Liver (tissue), 3 donors: ENCODE data around the gene SGPP2.

Source experiments
- ATF3 ChIP-seq: IDR thresholded peaks from 2 replicates; pipeline ENCODE4 v1.6.1; 2016; ENCODE audit warnings: antibody characterized with exemption
- GABPA ChIP-seq, 2 donors: IDR thresholded peaks in 1 of 2; conservative IDR thresholded peaks in 1 of 2; 2 replicates each; pipeline ENCODE4 v1.6.1; 2016; ENCODE audit warnings: antibody characterized with exemption in 2 of 2, mild to moderate bottlenecking in 1 of 2, moderate library complexity in 1 of 2
- HNF4G ChIP-seq: IDR thresholded peaks from 2 replicates; pipeline ENCODE4 v1.6.1; 2016; ENCODE audit warnings: antibody characterized with exemption
- NR2F2 ChIP-seq: IDR thresholded peaks from 2 replicates; pipeline ENCODE4 v1.6.1; 2016; ENCODE audit warnings: antibody characterized with exemption
- RAD21 ChIP-seq, 2 donors: IDR thresholded peaks; 2 replicates each; pipeline ENCODE4 v1.6.1; 2016; ENCODE audit warnings: antibody characterized with exemption in 2 of 2, mild to moderate bottlenecking in 2 of 2
- REST ChIP-seq: IDR thresholded peaks from 2 replicates; pipeline ENCODE4 v1.6.1; 2016; ENCODE audit warnings: antibody characterized with exemption, mild to moderate bottlenecking
- RXRA ChIP-seq, 2 donors: IDR thresholded peaks; 2 replicates each; pipeline ENCODE4 v1.6.1; 2017 to 2018; ENCODE audit warnings: antibody characterized with exemption in 2 of 2, mild to moderate bottlenecking in 1 of 2
- SP1 ChIP-seq: IDR thresholded peaks from 2 replicates; pipeline ENCODE4 v1.6.1; 2018; ENCODE audit warnings: antibody characterized with exemption, mild to moderate bottlenecking
- TAF1 ChIP-seq: conservative IDR thresholded peaks from 2 replicates; pipeline ENCODE4 v1.6.1; 2016; ENCODE audit warnings: antibody characterized with exemption, mild to moderate bottlenecking
- YY1 ChIP-seq: IDR thresholded peaks from 2 replicates; pipeline ENCODE4 v1.6.1; 2016; ENCODE audit warnings: antibody characterized with exemption, mild to moderate bottlenecking
- TF ChIP-seq, protein P1 (sequence below): fragments of 150-350 bp; IDR thresholded peaks from 2 replicates; pipeline ENCODE4 v1.5.1; 2017; ENCODE audit warnings: improper control_type of control experiment, low read depth, low read length; ENCODE audit not compliant: missing input control
- TF ChIP-seq, protein P2 (sequence below): IDR thresholded peaks from 2 replicates; pipeline ENCODE4 v1.6.1; 2016; ENCODE audit warnings: antibody characterized with exemption
- donor health status: healthy.
- donor health status: healthy.

DNA sequence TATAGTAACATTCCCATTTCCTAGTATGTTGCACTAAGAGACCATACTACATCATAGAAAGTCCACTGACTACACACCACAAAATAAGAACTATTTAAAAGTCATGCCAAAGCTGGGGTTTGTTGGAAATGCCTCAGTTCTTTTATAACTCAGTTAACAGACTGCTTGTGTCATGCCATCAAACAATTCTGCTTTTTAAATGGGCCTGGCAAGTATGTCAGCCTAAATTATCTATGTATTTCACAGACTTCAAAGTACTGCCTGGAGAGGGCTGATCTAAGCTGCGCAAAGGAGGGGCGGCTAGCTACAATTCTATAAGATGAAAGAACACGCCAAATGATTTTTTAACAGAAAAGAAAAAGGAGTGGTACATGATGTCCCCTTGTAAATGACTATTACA lies 182.0 kb downstream of the SGPP2 start:
- TF ChIP-seq, protein P1, sequence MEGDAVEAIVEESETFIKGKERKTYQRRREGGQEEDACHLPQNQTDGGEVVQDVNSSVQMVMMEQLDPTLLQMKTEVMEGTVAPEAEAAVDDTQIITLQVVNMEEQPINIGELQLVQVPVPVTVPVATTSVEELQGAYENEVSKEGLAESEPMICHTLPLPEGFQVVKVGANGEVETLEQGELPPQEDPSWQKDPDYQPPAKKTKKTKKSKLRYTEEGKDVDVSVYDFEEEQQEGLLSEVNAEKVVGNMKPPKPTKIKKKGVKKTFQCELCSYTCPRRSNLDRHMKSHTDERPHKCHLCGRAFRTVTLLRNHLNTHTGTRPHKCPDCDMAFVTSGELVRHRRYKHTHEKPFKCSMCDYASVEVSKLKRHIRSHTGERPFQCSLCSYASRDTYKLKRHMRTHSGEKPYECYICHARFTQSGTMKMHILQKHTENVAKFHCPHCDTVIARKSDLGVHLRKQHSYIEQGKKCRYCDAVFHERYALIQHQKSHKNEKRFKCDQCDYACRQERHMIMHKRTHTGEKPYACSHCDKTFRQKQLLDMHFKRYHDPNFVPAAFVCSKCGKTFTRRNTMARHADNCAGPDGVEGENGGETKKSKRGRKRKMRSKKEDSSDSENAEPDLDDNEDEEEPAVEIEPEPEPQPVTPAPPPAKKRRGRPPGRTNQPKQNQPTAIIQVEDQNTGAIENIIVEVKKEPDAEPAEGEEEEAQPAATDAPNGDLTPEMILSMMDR, result no peak
- TF ChIP-seq REST (no peak), TAF1 (no peak), HNF4G (no peak), RAD21 (IDR thresholded peaks at IDR 0.05) (no peak), GABPA (IDR thresholded peaks at IDR 0.05 in 1 of 2, conservative IDR thresholded peaks at IDR 0.05 in 1 of 2) (no peak), RXRA (IDR thresholded peaks at IDR 0.05) (no peak), SP1 (no peak), YY1 (no peak), NR2F2 (no peak), ATF3 (no peak)
- TF ChIP-seq, protein P2, sequence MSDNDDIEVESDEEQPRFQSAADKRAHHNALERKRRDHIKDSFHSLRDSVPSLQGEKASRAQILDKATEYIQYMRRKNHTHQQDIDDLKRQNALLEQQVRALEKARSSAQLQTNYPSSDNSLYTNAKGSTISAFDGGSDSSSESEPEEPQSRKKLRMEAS, result no peak
